NCI-H2196 treated with DMSO at 0.1 percent for 48 hours (cell line): Measurements from ENCODE around the gene NOP9.
A peak's percentile ranks its signal among the peaks of the same experiment; 100 is the strongest.

Source experiments
- DNase-seq: peaks from one replicate; lab custom pipeline; 2025; ENCODE audit not compliant: unreplicated experiment; lab: John Stamatoyannopoulos, UW

NOP9 gene

DNA sequence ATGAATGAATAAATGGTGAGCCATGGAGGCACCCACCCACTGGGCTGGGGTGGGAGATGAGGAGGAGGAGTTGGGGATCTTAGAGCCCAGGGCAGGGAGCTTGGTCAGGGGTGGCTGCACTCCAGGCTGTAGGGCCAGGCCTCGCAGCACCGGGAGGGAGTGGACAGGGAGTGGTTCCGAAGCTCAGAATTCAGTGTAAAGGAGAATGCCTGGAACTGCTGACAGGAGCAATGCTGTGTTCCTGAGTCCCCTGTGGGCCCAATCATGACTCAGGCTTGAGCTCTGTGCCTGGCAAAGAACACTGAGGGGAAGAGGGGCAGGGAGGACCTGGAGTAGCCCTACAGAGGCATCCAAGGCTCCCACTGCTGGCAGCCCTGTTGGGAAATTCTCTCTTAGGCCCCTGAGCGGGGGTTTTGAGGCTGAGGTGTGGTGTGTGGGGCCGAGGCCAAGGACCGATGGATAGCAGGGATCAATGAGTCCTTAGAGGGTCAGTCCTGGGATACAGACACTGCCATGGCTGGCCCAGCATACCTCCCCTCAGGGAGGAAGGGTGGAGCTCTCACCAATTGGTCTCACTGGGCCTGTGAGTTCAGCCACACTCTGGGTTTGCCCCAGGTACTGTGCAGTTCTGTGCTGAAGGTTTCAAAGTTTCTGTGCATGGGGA is 18.7 kb upstream of the NOP9 start:
- DNase-seq = no peak

DNA sequence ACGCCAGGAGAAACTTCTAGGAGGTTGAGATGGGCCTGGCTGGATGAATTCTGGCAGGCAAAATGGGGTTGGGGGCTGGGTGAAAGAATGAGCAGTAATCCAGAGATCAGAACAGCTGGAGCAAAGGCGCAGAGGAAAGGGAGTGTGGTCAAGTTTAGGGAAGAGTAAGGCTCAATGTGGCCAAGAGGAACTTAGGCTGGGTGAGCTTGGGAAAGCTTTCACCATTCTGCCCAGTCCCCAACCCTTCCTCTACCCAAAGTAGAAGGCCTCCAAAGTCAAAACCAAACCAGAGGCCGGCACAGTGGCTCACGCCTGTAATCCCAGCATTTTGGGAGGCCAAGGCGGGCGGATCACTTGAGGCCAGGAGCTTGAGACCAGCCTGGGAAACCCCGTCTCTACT is 18.0 kb upstream of the NOP9 start:
- no peak for DNase-seq

DNA sequence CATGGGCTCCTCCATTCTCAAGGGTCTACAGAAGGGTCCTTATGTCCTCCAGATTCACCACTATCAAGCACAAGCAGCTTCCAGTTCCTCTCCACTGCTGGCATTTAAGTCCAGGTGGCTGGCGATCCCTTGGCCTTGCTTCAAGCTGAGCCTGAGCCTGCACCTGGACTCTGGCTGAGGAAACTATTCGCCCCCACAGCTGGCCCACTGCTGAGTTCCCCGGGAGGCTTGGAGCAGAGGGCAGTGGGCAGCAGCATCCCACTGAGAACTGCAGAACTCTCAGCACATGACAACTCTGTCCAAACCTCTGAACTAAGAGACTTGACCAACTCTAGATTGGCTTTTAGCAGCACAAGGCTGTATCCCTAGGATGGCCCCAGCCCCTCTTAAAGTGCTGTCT is 16.9 kb upstream of the NOP9 start:
- no peak for DNase-seq

DNA sequence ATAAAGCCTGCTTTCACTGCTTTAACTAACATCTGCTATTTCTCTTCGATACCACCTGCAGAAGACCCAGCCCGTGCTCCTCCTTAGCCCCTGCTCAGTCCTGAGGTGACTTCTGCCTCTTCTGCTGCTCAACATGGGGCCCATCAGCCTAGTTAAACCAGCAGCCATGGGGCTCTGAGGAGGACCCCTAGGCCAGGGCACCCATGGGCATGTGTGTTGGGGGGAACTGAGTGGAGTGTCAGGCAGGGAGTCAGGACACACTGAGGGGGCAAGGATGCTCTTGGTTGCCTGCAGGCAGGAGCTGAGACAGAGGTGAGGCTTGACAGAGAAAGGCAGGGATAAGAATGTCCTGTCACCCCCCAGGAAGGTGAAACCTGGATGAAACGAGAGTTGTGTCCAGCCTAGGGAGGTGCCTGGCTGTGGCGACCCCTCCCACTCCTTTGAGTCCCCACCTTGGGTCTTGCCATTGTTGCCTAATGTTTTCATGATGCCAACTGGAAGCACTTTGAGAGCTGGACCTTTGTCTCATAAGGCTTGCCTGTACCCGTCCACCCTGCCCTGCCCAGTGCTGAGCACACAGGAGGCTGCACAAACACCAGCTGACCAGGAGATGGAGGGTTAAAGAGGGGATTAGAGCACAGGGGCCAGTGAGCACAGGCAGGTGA is 15.7 kb upstream of the NOP9 start:
- no peak for DNase-seq

DNA sequence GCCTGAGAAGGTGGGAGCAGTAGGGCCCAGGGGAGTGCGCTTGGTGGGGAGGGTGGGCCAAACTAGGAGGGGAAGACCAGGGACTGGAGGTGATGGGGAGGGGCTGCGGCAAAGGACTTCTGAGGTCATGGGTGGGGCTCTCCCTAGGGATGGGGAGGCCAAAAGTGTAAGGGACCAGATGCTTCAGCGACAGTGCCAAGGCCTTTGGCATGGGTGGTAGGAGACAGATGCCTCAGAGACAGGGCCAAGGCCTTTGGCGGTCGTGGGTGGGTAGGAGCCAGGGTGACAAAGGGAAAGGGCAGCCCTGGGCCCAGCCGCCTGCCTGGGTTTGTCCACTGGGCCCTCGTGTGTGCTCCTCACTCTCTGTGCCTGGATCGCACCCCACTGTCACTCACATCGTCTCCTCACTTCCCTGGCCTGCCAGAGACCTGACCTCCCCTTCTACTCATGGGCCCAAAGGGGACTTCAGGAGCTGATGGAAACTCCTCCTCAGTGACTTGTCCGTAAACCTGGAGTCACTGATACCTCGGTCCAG is 15.1 kb upstream of the NOP9 start:
- no peak for DNase-seq

DNA sequence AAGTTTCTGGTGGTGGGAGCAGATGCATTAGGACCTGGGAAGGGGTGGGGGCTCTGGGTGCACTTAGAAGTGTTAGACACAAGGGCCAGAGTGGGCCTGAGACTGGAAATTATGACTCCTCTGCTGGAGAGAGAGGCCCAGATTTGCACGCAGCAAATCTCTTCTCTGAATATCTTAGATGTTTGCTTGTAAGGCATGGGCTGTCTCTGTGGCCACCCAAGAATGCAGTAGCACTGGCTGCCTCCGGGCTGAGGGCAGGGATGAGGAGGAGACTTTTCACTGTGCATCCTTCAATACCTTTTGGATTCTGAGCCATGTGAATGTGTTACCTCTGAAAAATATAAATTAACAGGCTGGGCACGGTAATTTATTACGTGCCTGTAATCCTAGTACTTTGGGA is 14.3 kb upstream of the NOP9 start:
- DNase-seq = no peak

DNA sequence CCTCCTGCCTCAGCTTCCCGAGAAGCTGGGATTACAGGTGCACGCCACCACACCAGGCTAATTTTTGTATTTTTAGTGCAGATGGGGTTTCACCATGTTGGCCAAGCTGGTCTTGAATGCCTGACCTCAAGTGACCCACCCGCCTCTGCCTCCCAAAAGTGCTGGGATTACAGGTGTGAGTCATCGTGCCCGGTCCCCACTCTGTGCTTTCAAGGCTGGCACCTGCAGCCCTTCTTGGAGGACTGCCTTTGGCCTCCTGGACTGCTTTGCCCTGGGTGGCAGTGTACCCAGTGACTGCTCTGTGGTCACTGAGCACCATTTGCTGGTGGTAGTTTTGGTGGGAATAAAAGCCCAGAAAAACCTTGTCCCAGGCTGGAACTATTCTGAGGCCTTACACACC is 12.7 kb upstream of the NOP9 start:
- no peak for DNase-seq

DNA sequence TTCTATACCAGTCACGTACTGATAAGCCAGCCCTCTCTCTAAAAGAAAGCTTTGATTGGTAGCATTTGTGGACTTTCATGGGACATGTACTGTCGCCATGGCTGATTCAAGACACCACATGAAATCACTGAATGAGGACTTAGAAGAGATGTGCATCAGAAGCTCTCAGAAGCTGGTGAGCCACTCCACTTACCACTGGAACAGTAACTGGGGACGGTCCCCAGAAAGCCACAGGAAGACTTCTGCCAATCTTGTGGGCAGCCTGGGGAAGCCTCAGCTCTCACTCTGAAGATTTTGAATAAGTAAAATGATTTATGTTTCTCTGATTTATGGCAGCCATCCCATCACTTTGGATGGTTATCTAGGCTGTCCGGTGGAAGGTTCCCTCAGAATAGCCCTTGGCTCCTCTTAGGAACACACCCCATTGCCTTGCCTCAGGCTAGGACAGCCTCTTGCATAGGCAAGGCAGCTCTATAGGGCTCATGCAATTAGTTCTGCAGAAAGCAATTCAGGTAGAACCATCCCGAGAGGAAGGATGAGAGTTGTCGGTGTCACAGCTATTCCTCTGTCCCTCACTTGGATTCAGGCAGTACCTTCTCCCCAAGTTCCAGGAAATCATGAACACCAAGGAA is 9.9 kb upstream of the NOP9 start:
- no peak for DNase-seq

DNA sequence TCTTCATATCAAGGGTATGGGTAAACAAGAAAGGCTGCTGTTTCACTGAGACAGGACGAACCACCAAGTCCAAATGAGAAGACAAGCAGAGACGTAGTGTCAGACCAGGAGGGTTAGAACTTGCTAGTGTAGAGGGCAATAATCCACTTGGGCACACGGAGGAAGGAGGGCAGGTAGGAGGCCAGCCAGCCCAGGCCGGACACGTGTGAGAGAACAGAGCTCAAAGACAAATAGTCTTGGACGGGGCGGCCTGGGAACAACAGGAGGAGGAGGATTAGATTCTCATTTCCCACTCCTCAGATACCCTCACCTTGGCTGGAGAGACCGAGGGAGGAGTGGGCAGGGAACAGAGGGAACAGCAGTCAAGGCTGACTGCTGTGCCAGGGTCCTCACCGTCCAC is 8.9 kb upstream of the NOP9 start:
- no peak for DNase-seq

DNA sequence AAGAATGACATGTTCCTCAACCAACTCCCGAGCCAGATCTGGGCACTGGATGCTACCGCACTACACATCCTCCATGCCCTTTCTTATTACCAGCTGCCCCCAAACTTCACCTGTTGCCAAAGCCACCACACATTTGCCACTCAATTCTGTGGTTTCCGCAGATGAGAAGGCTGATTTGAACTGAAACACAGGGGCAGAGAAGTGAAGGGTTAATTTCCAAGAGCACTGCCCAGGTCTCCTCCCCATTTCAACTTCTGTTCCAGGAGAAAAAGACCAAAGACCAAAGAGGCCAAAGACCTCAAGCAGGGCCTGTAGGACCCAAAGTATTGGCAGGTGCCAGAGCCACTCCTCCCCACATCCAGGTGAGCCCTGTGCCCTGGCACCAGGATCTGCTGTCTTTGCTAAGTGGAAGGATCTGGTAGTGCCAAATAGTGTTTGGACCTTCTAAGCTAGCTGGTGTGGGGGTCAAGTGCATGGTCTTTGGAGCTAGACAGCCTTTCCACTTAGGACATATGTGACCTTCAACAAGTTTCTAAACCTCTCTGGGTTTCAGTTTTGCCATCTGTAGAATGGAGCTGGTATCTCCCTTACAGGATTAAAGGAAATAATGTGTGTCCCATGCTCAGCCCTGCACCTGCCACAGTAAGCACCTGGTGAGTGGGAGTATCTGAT is 8.1 kb upstream of the NOP9 start:
- no peak for DNase-seq

DNA sequence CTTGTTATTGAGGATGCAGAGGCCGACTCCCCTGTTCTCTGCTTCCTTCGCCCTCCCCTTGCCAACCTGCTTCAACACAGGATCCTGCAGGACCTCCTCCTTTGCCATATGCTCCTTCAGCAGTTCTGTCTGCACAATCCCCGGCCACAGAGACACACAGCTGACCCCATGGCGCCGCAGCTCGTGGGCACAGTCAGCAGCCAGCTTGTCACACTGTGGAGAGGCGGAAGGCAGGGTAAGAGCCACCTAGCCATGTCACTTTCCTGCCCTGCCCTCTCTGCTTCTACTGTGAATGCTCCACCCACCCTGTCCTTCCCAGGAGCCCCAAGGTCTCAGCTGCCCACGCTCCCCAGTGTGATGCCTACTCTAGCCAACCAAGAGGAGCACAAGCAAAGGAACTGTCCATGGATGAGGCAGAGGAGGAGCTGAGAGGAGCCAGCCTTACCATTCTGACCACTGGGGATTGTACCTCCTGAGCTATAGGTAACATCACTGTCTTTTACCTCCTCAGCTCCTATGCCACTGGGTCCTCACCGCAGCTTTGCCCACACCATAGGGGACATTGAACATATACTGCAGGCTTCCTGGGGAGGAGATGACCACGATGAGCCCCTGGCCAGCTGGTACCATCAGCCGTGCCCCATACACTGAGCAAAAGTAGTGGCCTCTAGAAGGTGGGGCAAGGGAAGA is 7.4 kb upstream of the NOP9 start:
- no peak for DNase-seq

DNA sequence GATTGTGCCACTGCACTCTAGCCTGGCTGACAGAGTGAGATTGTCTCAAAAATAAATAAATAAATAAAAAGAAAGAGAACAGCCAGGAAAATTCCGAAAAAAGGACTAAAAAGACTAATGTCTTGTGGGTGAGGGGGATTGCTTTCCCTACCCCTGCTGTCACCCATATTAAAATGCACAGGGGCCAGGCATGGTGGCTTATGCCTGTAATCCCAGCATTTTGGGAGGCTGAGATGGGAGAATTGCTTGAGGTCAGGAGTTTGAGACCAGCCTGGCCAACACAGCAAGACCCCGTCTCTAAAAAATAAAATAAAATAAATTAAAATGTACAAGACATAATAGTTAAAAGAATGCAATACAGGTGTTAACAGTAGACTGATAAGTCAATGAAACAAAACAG is 6.1 kb upstream of the NOP9 start:
- no peak for DNase-seq

DNA sequence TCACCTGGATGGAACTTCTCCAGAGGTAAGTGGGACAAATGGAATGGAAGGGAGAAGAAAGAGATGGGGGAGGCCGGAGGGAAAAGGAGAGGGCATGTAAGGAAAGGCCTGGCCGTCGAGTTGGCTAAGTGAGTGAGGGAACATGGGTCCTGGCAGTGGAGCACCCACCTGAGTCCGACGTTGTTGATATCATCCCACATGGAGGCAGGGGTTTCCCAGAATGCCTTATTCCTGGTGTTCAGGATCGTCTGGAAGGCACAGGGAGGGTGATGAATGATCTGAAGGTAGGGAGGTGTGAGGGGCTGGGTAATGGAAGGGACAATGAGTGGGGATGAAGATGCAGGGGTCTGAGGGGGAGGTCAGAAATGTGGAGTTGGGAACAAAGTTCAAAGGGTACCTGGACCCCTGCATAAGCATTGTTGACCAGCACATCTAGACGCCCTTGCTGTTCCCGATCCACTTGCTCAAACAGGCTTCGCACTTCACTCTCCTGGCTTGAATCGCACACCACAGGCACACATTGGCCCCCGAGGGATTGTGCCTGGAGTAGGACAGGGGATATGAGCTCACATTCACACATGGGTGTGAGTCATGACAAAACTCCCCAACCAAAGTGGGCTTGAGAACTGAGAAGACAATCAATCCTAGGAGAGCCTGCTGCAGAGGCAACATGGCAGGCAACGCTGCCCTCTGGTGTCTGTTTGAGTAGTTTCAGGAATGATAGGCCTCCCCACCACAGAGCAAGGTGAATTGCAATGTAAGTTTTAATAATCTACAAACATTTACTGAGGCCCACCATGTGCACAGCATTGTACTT is 3.1 kb upstream of the NOP9 start:
- DNase-seq = peak; percentile 67

DNA sequence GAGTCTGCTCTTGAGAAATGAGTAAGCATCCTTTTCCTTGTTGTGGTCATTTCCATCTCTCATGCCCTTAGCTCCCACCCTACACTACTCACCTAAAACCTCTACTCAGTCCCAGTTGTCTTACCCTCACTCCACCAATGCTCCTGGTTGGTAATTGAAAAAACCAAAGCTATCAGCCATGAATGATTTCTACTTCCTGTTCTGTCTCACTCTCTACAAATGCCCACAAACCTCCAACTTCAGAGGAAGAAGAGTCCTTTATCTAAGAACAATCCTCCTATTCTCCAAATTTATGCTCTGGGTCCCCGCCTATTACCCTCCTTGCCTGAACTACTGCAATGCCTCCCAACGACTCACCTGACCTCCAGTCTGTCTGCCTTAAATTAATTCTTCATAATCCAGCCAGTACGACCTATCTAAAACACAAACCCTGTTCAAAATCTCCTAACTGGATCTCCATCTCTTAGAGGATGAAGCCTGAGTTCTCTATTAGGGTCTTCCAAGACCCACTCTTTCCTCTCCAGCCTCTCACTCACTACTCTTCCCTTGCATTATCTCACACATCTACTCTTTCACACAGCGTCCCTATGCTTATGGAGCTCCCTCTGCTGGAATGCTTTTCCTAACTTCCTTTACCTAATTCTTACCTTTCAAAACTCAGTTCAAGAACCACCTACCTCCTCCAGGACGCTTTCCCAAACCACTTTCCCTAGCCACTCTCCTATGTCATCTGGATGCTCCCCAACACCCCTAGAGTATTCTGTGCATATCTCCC is 2.3 kb upstream of the NOP9 start:
- DNase-seq = peak; percentile 24

DNA sequence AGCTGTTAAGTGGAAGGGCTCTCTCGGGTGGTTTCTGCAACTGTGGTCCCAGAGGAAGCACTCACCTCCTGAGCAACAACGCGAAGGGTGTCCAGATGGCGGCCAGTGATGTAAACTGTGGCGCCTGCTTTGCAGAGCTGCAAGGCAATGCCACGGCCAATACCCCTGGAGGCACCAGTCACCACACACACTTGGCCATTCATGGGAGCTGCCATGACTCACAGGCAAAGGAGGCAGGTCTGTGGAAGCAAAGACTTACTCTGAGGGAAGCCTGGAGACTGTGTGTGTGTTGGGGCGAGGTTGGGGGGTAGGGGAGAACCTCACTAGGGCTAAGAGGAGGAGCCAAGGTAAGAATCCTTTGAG is 777 bp upstream of the NOP9 start:
- no peak for DNase-seq

DNA sequence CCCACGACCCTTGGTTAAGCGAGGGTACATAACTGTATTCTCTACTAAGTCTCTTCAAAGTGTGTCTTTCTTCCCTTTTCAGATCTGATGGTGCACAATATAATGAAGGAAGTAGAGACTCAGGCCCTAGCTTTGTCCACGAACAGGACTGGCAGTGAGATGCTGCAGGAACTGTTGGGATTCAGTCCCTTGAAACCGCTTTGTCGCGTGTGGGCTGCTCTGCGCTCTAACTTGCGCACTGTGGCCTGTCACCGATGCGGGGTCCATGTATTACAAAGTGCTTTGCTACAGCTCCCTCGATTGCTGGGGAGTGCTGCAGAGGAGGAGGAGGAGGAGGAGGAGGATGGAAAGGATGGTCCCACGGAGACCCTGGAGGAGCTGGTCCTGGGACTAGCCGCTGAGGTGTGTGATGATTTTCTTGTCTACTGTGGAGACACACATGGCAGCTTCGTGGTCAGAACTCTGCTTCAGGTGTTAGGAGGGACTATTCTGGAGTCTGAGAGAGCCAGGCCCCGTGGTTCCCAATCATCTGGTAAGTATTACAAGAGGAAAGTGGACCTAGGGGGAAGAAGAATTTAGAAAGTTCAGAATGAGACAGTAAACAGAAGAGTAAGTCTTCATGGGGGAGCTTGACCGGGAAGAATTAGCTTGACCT is 803 bp downstream of the NOP9 start:
- DNase-seq = no peak

DNA sequence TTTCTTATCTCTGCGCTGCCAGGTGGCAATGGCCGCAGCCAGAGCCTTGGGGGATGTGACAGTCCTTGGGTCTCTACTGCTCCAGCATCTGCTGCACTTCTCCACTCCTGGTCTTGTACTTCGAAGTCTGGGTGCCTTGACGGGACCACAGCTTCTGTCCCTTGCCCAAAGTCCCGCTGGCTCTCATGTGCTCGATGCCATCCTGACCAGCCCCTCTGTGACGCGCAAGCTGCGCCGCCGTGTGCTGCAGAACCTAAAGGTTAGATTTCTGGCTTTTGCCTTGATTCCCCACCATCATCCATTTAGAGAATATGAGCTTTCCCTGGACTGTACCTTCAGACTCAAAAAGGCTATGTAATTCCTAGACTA is 4.4 kb downstream of the NOP9 start:
- DNase-seq = no peak

DNA sequence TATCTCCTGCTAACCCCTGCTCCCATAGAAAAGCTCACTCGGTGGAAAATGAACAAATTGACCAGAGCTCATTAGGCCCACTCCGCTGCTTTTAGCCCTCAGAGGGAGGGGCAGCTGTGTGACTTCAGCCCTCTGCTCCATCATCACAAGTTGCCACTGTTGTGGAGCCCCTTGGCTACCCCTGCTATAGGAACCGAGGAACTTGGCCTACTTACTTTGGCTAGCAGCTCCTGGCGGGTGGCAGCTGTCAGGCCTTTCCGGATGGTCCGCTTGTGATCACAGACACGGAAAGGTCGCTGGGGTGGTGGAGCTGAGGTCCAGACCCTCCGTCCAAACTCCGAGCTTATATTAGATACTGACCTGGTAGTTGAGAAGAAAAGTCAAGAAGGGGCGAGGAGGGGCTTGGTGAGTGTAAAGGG is 7.5 kb downstream of the NOP9 start:
- DNase-seq = no peak
